NCI-H510A treated with DMSO at 0.1 percent for 48 hours (cell line): ENCODE data around the gene PPRC1.

Experiments
- DNase-seq: peaks from one replicate; lab custom pipeline; 2025; lab: John Stamatoyannopoulos, UW

The PPRC1 gene, protein sequence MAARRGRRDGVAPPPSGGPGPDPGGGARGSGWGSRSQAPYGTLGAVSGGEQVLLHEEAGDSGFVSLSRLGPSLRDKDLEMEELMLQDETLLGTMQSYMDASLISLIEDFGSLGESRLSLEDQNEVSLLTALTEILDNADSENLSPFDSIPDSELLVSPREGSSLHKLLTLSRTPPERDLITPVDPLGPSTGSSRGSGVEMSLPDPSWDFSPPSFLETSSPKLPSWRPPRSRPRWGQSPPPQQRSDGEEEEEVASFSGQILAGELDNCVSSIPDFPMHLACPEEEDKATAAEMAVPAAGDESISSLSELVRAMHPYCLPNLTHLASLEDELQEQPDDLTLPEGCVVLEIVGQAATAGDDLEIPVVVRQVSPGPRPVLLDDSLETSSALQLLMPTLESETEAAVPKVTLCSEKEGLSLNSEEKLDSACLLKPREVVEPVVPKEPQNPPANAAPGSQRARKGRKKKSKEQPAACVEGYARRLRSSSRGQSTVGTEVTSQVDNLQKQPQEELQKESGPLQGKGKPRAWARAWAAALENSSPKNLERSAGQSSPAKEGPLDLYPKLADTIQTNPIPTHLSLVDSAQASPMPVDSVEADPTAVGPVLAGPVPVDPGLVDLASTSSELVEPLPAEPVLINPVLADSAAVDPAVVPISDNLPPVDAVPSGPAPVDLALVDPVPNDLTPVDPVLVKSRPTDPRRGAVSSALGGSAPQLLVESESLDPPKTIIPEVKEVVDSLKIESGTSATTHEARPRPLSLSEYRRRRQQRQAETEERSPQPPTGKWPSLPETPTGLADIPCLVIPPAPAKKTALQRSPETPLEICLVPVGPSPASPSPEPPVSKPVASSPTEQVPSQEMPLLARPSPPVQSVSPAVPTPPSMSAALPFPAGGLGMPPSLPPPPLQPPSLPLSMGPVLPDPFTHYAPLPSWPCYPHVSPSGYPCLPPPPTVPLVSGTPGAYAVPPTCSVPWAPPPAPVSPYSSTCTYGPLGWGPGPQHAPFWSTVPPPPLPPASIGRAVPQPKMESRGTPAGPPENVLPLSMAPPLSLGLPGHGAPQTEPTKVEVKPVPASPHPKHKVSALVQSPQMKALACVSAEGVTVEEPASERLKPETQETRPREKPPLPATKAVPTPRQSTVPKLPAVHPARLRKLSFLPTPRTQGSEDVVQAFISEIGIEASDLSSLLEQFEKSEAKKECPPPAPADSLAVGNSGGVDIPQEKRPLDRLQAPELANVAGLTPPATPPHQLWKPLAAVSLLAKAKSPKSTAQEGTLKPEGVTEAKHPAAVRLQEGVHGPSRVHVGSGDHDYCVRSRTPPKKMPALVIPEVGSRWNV (N-terminal part only)

DNA sequence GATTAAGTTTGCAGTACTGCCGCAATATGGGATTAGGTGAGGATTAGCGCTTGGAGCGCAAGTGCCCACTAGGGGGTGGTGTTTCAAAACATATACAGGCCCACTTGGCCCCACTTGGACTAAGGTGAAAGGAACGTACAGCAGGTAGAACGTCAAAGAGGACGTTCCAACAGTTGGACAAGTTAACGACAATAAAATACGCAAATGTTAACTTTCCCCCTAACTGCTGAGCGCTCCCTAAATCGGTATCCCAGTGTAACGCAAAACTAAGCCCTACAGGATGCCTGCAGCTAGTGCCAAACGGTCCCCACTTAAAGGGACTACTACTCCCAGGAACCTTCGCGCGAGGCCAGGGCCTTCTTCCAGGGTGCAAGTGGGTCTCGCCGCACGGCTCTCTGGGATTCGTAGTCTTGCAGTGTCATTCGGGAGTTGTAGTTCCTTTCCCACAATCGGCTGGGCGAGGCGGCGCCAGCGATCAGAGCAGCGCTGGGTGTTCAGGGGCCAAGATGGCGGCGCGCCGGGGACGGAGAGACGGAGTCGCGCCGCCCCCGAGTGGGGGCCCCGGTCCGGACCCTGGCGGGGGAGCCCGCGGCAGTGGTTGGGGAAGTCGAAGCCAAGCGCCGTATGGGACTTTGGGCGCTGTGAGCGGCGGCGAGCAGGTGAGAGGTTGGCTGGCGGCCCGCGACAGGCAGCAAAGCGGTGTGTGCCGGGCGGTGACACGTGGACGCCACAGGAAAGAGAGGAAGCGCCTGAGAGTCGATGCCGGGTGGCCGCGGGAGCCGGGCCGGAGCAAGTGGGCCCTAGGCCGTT is at the start of gene PPRC1:
Gene PPRC1 (plus strand): TSS at position 478 of the 810 bp plus-strand sequence. CDS start 29 bp downstream, at position 507.
- DNase-seq, result peak; percentile 98

DNA sequence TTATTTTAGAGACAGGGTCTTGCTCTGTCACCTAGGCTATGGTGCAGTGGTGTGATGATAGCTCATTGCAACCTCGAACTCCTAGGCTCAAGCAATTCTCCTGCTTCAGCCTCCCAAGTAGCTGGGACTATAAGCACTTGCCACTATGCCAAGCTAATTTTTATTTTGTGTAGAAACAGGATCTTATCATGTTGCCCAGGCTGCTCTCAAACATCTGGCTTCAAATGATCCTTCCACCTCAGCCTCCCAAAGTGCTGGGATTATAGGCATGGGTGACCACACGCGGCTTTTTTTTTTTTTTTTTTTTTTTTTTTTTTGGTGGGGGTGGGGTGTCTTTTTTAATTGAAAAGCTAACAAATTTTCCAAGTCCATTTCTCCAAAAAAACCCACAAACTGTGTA is 49.3 kb upstream of the PPRC1 start:
- no peak for DNase-seq

DNA sequence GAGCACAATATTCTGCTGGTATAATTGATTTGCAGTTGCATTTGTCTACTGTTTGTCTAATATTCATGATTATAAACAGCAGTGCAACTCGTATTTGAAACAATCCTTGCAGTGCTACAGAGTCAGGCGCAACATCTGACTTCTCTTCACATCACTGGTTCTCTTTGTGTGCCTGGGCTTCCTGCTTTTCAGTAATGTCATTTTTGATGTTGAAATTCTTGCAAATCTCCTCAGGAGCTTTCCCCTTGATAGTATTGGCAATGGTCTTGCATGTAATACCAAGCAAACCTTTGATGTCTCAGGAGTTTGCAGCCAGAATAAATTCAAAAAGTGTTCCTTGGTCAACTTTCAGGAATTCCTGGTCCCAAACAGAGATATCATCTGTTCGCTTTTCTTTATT is 47.5 kb upstream of the PPRC1 start:
- no peak for DNase-seq

DNA sequence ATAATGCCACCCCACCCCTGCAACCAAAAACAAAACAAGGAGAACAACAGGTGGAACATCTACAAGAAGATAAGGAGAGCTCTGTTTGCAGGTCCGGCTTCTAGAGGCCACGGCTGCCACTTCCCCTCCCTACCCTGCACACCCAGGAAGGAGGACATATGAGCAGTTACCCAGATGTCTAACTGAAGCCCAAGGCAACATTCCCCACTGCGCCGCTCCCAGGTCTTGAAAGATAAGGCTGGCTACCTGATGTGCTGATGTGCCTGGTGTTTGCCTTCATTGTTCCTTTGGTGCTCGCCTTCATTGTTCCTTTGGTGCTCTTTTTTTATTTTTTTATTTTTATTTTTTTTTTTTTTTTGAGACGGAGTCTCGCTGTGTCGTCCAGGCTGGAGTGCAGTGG is 46.6 kb upstream of the PPRC1 start:
- no peak for DNase-seq

DNA sequence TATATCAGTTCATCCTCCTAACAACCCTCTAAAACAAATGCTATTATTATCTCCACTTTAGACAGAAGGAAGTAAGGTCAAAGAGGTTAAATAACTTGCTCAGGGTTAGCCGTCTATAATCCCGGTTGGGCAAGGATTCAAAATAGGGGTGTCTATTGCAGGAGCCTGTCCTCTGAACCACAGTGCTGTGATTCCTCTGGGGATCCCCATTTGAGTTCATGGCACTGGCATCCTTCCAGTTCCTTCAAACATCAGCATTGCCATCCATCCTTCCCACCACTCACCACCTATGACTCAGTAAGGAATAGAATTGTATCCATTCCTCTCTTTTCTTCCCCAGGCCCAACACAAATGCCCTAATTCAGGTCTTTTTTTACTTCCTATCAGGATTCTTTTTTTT is 42.1 kb upstream of the PPRC1 start:
- no peak for DNase-seq

DNA sequence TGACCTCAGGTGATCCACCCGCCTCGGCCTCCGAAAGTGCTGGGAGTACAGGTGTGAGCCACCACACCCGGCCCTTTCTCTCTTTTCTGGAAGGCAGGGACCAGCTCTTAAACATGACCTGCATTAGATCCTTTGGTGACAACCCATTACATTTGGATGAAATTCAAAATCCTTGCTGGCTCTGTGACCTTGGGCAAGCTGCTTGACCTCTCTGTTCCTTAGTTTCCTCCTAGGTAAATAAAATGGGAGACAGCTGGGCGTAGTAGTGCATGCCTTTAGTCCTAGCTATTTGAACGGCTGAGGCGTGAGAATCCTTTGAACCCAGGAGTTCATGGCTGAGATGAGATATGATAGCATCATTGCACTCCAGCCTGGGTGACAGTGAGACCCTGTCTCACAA is 36.4 kb upstream of the PPRC1 start:
- no peak for DNase-seq

DNA sequence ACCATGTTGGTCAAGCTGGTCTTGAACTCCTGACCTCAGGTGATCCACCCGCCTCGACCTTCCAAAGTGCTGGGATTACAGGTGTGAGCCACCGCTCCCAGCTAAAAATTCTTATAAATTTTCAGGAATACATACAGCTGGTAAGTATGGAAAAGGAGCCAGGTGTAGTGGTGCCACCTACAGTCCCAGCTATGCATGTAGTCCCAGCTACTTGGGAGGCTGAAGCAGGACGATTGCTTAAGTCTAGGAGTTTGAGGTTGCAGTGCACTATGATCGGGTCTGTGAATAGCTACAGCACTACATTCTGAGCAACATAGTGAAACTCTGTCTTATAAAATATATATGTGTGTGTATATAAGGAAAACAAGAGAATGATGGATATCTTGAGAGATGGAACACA is 31.7 kb upstream of the PPRC1 start:
- no peak for DNase-seq

DNA sequence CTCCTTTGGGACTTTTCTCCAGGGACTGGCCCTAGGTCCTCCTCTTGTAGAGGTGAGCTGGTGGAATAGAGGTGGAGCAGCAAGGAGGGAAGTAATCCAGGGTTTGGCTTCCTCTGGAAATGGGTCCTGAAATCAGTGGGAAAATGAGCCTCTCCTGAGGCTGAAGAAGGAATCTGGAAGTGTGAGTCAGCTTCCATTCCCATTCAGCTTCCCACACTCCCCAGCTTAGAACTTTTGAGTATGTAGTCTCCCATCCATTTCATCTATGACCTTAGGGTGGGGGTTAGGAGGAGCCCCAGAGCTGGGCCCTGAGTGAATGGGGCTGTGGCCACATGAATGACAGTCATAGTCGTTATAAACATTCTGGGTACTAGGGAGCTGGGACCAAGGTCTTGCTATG is 30.4 kb upstream of the PPRC1 start:
- DNase-seq, result no peak

DNA sequence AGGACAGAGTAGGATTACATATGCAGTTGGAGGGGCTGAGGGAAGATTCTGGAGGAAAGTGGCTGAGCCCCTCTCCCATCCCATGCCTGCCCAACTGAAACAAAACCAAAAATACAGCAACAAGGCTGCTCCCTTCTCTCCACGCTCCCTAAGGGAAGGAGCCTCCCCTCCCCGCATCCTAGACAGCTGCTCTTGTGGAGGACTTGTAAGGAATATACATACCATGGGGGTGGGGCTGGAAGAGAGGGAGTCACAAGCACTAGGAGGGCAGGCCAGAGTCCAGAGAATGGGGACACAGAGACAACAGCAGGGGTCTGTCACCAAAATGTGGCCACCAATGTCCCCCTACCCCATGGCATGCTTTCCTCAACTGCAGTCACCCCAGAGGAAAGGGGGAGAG is 25.8 kb upstream of the PPRC1 start:
- no peak for DNase-seq

DNA sequence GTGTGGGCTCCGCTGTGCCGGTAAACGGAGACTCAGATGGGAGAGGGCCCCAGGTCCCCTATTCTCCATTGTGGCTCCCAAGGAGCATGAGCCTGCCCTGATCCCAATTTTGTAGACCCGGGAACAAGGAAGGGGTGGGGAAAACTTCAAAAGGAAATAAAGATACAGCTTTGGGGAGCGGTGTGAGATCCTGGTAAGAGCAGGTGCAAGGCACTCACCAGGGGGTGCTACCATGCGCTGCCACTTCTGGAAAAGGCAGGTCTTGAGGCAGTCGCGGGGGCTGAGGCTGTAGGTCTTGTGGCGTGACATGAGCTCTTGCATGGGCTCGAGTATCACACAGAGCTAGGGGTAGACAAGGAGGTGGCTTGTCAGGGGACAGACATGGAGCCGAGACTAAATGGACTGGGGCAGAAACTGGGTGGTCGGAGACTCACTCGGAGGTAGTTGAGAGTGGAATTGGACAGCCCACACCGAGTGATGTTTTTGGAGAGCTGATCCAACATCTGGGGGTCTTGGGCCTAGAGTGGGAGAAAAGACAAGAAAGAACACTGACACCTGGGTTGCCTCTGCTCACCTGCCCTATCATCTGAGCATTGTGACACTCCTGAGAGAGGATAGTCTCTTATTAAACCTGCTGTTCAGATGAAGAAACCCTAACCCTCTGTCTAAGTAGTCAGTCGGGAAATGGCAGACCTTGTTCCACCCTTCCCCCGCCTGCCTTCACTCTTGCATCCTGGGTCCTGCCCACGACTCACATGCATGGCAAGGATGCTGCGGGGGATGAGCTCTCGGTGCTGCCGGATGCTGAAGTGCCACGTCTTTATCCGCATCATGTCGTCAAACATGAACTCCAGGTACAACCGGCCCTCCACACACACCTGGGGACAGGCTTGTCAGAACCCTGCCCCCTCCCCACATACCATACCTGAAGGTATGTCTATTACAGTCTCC is 23.4 kb upstream of the PPRC1 start:
- no peak for DNase-seq

DNA sequence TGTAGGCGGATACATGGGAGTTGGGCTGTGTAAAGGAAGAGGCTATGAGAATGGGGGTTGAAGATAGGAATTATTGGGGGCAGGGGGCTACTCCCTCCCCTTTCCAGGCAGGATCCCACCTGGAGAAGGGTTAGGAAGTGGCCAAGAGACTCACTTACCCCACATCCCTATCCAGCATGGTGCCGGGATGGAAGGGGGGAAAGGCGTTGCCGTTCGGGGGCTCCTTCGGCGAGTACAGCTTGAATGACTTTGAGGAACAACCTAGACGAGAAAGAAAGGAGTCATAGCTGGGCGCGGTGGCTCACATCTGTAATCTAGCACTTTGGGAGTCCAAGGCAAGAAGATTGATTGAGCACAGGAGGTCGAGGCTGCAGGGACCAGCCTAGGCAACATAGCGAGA is 21.6 kb upstream of the PPRC1 start:
- no peak for DNase-seq

DNA sequence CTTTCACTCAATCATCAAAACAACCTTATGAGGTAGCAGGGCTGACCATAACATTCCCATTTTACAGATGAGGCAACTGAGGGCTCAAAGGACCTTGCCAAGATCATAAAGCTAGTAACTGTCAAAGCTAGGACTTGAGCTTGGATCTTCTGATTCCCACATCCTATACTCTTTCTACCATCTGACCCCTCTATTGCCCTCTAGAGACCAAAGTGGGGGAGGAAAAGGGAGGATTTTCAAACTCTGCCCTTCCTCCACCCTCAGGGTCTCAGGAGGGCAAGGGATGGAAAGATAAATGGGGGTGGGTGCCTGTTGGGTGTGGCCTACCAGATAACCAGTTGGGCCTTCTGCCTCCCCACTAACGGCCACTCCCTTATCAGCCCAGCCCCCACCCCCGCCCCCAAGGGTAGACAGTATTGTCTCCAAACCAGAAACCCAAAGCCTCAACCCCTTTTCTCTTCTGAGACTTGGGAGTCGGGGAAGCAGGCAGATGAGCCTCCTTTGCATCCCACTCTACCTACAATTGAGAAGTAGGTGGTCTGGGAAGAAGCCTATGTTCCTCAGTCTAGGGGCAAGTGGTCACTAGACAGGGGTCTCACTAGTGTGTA is 20.5 kb upstream of the PPRC1 start:
- no peak for DNase-seq

DNA sequence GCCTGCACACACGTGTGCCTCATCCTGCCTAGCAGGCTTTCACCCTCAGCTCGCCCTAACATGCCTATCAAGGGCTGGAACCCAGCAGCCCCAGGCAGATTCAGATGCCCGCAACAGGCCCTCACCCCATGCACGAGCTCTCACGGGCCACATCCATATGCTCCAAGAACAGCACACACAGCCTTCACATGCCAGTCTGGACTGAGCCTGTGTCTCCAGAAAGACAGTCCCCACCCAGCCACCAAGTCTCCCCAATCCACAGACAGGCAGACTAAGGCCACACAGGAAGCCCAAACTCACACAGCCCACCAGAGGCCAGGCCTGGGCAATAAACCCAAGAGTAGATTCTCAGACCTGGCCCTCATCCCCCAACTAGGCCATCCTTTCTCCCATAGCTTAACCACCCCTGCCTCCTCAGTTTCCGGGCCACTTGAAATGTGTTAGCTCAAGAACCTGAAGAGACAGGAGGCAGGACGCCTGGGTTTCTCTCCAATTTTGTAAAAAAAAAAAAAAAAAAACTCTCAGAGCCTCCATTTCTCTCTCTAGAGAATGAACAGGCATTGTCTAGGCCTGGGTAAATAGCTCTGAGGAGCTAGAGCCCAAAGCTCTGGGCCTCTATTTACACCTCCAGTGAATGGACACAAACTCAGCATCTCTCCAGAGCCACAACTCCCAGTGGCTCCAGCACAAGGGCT is 19.4 kb upstream of the PPRC1 start:
- no peak for DNase-seq

DNA sequence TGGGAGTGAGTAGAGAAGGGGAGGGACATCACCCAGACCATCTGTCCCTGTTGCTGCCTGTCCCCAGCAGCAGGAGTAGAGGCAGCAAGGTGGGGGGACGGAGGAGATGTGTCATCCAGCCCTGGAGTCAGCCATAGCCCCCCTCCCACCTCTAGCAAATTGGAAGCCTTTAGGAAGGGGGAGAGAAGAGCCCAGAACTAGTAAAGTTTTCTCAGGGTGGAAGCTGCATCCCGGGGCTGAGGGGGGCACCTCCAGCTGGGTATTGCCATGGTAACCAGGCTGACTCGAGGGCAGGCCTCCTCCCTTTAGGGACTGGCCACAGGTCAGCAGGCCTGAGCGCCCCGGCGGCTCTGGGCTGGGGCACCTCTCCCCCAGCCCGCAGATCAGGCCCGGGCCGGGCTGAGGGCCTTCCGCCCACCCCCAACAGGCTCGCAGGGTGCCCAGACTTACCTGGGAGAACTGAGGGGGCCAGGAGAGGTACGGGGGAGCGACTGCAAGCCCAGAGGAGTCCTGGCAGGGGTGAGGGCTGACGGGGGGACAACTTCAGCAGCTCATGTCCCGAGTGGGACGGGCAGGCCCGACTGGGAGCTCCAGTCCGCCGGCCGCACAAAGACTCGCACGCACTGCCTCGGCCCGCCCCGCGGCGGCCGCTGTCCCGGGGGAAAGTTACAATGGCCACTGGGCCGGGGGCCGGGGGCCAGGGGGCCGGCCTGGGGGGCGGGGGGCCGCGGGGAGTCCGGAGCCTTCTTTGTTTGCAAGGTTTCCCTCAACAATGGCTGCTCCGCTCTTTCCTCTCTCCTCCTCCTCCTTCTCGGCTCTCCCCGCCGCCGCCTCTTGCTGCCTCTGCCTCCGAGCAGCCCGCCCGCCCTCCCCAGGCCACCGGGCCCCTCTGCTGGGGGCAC is 18.6 kb upstream of the PPRC1 start:
- DNase-seq, result peak; percentile 20

DNA sequence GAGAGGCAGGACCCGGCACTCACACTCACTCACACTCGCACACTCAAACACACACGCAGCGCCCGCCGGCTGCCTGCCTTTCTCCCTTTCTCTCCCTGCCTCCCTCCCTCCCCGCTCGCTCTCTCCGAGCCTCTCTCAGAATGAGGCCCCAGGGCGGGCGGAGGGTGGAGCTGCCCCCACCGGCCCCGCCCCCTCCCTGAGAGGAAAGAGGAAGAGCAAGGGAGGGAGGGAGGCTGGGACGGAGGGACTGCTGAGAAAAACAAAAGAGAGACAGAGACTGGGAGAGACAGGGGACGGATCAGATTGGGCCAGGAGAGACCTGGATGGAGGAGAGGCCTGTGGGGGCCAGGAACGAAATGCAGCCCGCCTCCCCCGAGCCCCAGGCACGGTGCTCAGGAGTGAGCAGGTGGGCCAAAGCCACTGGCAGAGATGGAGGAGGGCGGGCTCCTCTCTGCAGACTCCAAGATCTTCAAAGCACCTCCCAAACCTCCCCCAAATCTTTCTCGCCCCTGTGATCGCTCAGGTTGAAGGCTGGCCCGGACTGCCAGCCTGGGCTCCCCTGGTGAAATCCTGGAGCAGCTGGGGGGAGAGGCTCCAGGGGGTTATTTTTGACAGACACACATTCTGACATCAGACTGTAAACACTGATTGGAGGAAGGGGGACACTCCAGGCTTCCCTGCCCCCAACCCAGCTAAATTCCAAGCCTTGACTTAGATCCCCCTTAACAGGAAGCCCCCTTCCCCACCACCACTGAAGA is 17.8 kb upstream of the PPRC1 start:
- peak; percentile 72 for DNase-seq

DNA sequence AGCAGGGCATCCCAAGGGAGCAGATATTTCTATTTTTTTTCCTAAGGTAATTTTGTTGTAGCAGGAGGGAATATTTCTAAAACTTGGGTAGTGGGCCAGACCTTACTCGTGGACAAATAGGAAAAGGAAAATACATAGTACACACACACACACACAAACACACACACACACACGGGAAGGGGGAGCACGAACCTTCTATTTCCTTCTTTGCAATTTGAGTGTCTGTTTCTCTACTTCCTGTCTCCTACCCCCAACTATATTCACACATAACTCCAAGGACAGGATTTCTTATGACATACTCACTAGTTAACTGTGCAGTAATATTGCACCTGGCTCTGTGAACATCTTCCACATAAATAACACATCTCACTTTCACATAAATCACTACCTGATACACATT is 17.1 kb upstream of the PPRC1 start:
- peak; percentile 32 for DNase-seq

DNA sequence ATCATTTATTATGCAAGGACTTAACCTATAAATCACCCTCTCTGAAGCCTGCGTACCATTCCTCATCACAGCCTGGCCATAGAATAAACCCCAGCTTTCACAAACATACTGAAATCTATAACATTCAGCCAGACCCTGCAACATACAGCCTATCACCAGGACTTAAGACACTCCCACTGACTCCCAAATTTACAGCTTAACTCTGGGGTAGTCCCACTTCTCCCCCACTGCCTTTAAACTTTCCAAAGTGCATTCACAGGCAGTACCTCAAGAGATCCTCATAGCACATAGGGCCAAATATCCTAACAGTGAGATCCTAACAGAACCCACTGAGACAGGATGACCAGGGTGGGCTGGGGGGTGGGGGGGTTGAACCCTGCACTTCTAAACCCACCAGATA is 16.2 kb upstream of the PPRC1 start:
- DNase-seq, result no peak
